Stimulated activated CD4-positive, alpha-beta T cell treated with anti-CD3 and anti-CD28 coated beads, Interleukin-12 subunit alpha, Interleukin-12 subunit beta, amount 100 ng/mL, for 24 hours (primary cell): Measurements from ENCODE around the gene CAPN13.

Source experiments
- DNase-seq, 2 experiments: peaks; one replicate each; pipeline ENCODE4 v3.0.0-alpha.2; 2020; ENCODE audit warnings: low read depth in 2 of 2

The CAPN13 gene

DNA sequence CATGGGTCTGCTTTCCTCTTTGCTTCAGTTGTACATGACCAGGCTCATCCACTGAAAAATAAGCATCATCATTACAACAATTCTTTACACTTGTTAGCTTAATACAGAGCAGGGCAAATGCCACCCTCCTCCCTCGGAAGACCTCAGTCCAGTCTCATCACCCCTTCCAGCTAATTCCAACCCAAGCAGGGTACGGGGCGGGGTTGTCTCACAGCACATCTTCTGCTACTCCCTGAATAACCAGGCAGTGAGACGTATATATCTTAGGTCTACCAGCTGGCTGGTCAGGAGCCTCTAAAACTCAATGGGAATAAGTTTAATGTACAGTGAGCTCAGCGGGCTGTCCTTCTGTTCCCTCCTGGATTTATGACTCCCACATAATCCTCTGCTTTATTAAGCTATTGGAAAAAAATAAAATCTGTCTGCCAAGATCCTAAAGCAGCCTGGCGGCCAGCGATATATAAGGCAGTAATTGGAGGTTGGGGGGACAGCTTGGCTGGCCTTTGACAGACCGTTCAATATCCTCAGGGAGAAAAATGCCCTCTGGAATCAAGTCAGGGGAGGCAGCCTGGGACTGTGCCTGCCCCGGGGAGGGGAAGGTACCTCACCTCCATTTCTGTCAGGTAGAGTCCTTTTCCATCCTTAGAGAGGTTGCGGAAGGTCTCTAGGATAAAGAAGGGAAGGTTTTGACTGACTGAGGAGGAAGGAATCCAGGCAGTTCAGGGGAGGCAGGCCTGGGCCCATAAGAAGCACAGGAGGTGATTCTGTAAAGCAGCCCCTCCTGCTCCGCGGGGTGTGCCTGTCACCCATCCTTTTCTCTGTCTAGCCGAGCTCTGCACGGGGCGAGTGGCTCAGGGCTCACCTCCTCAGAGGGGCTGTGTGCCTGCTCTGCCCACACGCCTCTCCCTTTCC, 76.3 kb downstream of the CAPN13 start:
- no peak for DNase-seq

- DNase-seq: no peak
These were observed 78.2 kb downstream of the CAPN13 start for GRCh38 chr2:30729031-30729430.

GRCh38 chr2:30722936-30723725, 84.1 kb downstream of the CAPN13 start:
- no peak for DNase-seq

DNA sequence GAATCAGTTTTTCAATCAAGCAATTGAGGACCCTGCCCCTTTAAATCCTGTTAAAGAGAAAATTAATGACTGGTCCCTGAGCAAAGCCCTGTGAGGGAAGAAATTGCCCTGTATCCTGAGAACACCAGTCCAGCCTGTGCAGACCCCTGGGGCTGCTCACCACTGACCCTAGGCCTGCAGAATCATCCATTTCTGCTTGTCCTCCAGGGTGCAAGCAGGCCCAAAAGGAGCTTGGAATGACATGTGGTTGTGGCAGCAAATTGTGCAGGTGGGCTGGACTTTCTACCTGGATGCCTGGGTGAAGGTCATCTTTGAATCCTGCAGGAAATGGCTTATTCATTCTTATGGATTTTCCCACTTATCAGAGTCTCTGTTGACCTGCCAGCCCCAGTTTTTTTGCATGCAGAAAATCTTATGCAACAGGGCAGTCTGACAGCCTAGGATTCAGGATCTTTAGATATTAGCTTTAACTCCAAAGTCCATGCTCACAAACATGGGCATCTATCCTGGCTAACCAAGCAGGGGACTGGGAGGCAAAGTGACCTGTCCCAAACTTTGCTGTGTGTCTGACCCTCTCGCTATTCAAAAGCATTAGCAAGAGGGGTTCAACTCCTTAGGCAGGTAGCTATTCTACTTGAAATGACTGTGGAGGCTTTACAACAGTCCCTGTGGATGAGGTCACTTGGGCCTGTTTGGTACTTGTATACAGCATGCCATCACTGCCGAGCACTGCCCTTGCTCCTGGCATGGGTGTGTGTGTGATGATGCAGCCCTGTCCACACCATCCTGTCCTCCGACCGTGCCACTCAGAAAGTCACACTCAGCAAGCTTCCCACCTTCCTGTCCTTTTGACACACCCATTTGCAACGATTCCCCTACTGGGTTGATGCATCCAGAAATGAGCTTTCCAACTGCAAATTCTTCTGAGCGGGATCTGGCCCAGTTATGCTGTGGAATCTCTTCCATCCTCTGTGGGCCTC, 85.3 kb downstream of the CAPN13 start:
- DNase-seq: no peak

DNA sequence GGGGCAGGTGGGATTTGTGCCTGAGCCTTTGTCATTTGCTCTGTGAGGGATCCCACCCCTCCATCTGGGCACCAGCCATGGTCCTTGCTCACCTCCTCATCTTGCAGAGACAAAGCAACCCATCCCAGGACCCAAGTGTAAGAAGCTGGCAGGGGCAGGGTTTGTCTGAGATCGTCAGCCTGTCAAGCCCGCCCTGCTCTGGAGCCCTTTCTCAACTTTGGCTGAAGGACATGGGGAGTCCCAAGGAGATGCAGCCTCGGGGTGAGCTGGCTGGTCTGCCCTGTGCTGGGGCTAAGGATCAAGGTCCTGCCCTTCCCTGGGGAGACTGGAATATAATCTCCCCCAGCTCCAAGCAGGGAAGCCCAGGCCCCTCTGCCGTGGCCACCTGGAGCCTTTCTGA, 86.0 kb downstream of the CAPN13 start:
- DNase-seq: no peak

DNA sequence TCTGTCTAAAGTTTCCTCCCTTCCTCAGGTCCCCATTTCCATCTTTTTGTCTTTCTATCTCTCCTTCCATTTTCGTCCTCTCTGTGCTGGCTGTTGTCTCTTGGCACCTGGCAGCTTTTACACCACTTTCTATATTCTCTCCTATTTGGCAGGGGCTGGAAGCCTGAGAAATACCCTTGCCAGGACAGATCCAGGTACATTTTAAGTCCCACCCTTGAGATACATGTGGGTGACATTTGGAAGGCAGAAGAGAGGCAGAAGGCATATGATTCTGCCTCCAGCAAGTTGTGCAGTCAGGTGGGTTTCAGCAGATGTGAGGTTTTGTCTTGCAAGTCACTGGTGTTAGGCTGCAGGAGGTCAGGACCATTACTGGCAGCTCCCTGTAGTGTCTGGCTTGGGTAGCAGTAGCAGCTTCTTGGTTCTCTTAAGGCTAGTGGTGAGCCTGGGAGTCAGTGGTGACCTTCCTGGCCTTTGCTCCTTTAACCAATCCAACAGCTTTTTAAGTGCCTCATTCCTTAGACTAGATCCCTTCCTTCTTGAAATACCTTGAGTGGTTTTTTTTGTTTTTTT, 90.1 kb downstream of the CAPN13 start:
- no peak for DNase-seq

- no peak for DNase-seq
These were observed 90.9 kb downstream of the CAPN13 start for GRCh38 chr2:30716123-30716900.

- no peak for DNase-seq
These were observed 92.2 kb downstream of the CAPN13 start for GRCh38 chr2:30714811-30715709.

GRCh38 chr2:30713698-30714097, 93.5 kb downstream of the CAPN13 start:
- DNase-seq: no peak

DNA sequence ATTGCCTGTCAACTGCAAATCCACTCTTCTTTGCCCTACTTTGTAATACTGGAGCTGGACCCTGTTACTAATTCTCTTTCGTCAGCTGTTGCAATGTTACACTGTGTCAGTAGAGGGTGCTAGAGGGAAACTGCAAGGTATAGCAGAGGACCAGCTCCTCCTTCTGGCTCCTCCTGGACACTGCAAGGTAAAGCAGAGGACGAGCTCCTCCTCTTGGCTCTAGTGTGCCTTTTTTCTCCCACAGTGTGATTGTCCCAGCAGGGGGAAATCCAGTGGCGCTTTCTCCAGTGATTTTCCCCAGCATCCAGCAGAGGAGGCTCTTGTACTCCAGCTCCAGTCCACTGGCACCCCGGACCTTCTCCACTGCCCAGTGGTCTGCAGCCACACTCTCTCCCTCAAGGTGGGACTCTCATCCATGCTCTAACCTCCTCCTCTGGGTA, 95.6 kb downstream of the CAPN13 start:
- peak; percentile 58 to 85 for DNase-seq

DNA sequence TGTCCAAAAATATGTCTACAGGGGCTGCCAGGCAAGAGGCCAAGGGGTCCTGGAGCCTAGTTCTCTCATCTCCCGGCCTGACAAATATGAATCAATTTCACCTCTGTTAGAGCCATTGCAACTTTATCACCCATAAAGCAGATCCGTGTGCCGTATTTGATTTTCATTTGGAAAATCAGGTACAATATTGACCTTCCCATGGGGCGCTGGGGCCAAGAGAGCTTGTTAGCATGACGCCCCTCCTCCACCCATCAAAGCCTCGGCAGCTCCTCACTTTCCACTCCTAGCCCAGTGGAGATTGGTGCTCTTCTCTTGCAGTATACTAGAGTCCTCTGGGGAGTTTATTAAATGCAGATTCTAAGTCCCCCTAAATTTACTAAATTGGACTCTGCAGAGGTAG, 96.8 kb downstream of the CAPN13 start:
- no peak for DNase-seq

DNA sequence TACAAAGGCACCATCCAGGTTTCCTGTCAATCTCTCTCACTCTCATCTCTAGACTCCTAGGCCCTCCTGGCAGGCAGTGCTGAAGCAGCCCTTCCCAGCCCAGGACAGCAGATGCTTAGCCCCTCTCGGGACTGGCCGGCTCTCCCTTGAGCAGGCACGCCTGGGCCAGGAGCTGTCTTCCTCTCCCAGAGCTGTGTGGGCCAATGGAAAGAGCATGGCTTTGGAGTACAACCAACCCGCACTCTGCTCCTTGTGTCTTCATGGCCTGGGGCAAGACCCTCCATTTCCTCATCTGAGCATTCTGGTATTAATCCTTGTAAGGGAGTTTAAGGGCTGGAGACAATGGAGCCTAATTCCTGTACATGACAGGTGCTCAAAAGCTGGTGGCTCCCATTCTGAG, 97.2 kb downstream of the CAPN13 start:
- DNase-seq: no peak

DNA sequence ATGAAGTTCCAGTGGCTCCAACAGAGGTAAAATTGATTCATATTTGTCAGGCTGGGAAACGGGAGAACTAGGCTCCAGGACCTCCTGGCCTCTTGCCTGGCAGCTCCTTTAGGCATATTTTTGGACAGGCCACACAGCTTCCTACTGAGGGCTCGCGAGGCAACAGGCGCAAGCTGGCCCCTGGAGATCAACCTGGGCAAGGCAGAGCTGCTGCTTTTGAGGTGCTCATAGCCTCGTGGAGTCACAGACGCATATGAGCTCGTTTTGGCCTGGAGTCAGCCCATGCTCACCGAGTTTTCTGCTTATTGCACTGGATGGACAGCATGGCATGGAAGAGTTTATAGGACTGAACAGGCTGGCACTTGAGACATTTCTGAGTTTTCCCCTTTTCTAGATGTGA, 97.7 kb downstream of the CAPN13 start:
- no peak for DNase-seq

DNA sequence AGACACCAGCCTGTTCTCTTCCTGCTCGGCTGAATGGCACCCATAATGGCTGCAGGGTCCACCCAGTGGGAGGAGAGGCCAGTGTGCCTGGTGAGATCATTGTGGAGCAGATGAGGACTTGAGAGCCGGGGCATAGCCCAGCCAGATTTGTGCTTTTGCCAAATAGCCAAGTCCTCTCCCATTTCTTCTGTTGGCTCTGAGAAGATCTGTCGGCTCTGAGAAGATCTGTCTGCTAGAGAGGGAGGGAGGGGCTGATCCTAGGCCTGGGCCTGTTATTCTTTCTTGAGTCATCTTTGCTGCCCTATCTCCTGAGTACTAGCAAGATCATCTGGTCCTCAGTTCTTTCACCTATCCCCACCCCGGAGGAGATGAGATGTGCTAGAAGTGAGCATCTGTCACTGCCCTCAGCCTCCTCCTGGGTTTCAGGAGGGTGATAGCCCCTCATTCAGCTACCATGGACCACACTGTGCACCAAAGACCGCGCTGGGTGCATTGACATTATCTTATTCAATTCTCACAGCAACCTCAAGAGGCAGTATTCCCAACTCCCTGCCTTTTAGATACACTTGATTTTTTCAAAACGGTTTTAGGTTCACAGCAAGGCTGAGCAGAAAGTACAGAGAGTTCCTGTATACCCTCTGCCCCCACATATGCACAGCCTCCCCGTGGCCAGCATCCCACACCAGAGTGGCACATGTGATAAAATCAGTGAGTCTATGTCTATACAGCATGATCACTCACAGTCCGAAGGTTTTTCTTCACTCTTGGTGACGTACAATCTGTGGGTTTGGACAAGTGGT, 98.6 kb downstream of the CAPN13 start:
- no peak for DNase-seq

DNA sequence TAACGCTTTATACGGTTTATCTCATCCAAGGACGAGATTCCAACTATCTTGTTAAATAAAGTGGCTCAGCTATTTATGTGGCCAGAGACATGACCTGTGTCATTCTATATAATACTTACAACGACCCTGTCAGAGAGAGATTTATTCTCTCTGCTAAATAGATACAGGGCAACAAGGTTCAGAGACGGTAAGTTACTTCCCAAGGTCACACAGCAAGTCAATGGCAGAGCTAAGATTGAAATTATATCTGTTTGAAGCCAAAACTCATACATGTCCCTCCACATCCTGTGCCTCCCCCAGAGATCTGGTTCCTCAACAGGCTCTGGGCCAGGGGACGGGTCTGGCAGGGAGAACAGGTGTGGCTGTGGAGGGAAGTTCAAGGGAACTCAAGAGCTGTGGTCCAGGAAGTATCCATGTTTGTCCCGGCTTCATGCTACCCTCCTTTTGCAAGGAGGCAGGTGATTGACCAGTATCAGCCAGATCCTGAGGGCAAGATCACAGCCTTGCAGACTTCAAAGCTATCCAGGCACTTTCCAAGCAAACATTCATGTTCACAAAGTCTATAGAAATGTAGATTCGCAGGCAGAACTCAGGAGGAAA, 99.8 kb downstream of the CAPN13 start:
- DNase-seq: no peak

- DNase-seq: peak; percentile 54 to 63
These were observed 100.5 kb downstream of the CAPN13 start for GRCh38 chr2:30706534-30707303.
